HG02623 (cell line): ENCODE measurements around the gene NDUFS2.

Source experiments
- ATAC-seq: cut with Tn5 transposase; IDR thresholded peaks from one replicate; pipeline ENCODE4 v1.9.1; 2021; ENCODE audit warnings: moderate library complexity; ENCODE audit not compliant: unreplicated experiment

The NDUFS2 gene

DNA sequence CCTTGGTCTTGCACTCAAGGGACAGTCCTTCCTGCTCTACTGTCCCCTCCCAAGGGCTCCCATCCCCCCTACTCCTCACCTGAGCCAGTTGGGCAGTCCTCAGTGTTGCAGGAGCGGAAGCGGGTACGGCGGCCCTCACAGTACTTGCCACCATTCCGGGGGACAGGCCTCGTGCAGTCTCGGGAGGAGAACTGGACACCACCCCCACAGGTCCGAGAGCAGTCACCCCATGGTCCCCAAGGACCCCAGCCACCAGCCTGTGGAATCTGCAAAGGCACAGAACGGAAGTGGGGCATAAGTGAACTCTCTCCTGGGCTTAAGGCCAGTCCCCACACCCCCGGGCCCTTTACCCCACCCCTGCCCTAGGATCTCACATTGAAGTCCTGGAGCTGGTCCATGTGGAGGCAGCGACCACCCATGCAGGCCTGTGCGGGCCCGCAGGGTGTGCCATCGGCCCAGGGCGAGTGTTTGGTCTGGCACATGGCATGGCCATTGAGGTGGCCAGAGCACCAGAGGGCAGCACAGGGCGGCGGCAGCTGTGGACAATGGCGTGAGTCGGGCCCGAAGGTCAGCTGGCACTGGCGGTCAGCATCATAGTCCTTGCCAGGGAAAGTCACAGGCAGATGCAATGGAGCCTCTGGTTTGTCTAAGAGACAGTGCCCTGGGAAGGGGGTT, 8.5 kb upstream of the NDUFS2 start:
- ATAC-seq = no peak

DNA sequence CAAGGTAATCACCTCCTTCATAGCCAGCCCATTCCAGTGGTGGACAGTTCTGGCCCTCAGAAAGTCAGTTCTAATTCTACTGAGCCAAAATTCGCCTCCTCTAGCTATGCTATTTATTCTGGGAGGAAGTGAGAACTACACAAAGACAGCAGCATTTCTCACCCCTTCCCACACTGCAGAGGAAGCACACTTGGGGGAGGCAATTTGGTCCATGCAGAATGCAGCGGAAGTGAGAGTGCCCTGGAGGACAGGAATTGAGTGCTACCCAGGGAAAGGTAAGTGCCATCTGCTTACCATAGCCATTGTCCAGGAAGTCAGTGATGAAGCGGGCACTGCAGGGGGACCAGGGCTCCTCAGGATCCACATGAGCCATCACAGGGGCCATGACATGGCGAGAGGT, 7.0 kb upstream of the NDUFS2 start:
- no peak for ATAC-seq

DNA sequence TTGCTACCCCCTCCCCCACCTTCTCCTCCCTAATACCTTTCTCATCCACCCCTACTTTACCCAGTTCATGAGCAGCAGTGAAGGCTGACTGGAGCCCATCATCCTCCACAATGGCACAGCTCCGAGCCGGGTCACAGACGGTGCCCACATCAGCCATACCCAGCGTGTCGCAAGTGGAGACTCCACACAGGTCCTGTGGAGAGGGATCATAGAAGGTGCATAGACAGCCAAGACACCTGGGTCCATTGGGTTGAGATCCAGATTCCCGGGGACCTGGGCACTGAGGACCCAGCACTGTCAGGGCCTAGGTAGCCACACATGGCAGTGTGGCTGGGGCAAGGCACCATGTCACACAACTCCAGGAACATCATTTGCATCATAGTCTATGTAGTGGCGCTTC, 6.1 kb upstream of the NDUFS2 start:
- ATAC-seq = no peak

DNA sequence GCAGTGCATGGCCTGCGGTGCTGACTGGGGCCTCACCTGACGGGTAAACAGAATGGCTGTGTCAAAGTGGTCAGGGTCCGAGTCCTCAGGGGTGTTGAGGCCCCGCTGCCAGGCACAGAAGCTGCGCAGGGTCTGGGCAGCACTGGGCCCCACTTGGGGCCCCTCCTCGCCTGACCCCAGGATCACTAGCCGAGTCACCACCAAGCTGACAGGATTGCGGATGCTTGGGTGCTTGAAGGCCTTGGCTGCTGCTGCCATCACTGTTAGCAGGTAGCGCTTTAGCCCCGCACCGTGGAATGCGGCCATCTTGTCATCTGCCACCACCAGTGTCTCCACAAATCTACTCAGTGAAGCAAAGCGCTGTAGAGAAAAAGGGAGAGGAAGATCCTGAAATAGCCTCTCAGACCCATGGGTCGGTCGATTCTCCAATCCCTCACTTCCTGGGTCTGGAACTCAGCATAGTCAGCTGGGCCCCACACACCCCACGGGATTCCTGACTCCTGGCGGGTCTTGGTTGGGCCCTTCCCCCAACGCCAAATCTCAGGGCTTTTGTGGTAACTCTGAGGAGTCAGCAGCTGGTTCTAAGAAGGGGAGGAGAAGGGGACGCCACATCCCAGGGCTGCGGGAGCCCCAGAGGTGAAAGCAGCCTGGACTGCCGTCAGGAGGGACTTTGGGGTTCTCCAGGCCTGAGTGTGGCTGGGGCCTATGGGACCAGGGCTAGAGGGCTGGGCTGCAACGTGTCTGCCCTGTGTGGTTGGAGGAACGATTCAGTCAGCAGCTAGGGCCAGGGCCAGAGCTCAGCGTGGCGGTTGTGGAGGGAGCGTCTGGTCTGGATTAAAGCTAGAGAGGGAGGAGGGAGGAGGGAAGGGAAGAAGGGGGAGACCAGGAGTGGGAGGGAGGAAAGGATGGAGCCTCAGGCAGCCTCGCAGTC, 5.4 kb upstream of the NDUFS2 start:
- ATAC-seq = no peak

GRCh38 chr1:161197560-161198193, 4.5 kb upstream of the NDUFS2 start:
- ATAC-seq = no peak

- no peak for ATAC-seq
These were observed 3.8 kb upstream of the NDUFS2 start for GRCh38 chr1:161198194-161198896.

- no peak for ATAC-seq
These were observed 3.2 kb upstream of the NDUFS2 start, which contains the start of gene ADAMTS4 for GRCh38 chr1:161198897-161199431. ADAMTS4 (minus strand) TSS chr1:161199054; CDS start chr1:161198627, 427 bp downstream.

GRCh38 chr1:161199506-161200139, 2.5 kb upstream of the NDUFS2 start:
- no peak for ATAC-seq

DNA sequence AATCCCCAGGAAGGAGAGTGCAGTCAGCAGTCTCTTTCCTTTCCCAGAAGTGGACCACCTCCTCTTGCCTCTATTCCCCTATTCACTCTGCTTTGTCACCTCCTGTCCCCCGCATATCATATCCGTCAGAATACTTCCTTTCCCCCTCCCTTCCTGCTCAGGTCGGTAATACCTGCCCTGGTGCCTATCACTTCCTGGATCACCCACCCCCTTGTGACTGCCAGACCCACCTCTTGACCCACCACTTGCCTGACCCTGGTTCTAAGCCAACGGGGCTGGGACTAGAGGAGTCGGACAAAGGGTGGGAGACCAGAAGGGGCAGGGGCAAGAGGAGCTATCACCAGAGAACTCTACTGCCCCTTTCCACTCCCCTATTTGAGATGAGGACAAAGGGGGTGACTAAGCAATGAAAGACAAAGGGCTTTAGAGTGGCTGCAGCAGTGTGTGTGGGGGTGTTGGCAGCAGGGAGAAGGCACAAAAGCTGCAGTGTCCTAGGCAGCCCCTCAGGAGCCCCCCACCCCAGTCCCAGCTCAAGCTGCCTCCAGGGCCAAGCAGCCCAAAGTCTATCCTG, 1.7 kb upstream of the NDUFS2 start:
- ATAC-seq = no peak

DNA sequence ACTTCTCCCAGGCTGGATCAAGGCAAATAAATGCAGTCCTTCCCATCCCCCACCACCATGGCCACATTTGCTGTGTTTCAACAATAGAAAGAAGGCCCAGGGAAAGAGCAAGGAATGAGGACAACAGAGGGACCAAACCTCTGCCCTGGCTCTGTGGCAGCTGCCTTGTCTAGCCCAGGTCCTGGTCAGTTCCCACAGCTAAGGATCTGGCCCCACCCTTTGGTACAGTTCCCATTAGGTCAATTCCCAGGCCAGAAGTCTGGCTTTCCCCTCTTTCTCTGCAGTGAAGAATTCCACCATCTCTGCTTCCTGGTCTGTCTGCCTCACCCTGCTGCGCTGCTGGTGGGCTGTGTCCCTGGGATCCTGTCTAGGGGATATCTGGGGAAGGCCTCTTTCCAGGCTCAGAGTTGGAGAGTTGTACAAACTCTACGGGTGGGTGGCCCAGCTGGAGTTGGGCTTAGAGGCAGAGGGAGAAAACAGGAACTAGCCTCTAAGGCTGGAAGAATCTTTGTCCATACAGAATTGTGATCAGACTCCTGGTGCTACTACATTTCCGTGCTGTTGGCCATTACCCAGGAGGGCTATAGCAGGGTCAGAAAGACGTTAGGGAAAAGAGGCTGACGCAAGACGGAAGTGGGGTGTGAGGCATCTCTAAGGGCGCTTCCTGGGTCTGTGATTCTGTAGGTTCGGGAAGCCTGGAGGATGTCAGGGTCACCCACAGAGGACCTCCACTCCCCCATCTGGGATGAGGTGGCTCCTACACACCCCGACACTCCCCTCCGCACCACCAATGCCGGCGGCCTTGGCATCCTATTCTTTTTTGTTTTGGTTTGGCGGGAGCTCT, 953 bp upstream of the NDUFS2 start:
- ATAC-seq = no peak

DNA sequence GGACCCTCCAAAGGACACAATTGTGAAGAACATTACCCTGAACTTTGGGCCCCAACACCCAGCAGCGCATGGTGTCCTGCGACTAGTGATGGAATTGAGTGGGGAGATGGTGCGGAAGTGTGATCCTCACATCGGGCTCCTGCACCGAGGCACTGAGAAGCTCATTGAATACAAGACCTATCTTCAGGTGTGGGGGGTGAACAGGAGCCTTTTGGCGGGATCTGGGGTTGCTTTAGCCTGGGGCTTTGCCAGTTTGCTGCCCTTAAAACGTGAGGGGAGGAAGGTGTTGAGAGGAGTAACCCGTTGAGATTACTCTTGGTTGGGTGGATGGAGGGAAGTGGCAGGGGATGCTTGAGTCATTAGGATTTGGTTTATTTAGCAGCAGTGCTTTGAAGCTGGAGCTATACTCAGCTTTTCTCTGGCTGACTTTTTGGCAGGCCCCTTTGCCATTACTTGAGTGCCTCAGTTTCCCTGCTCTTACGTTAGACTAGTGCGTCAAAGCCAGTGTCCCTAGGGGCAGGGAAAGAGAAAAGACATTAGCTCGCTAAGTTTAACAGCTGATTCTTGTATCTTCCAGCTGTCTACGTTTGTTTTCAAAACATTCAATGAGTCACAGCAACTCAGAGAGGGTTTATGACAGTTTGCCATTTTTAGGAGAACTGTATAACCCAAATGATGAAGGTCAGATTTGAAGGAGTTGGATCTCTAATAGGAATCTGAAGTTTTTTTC, 4.4 kb downstream of the NDUFS2 start:
- no peak for ATAC-seq

- ATAC-seq = no peak
These were observed 5.0 kb downstream of the NDUFS2 start for GRCh38 chr1:161207173-161207572.

- no peak for ATAC-seq
These were observed 7.7 kb downstream of the NDUFS2 start for GRCh38 chr1:161209790-161210409.

DNA sequence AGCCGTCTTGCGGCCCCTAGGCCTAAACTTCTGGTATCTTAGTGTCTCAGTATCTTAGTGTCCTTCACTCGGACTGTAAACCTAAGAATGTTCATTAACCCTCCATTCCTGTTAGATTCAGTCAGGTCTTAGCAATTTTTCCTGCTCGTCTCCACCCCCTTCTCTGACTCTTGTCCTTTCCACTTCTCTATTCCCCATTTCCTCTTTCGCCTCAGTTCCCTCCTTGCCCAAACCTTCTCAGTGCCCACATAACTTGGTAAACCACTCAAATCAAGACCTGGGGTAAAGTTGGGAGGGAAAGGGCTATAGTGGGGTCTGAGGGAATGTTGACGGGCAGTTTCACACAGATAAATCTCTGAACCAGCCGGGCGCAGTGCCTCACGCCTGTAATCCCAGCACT, 12.2 kb downstream of the NDUFS2 start:
- no peak for ATAC-seq

GRCh38 chr1:161215076-161215475, 12.9 kb downstream of the NDUFS2 start, which contains the start of gene FCER1G:
FCER1G (plus strand) TSS chr1:161215295; CDS start chr1:161215322, 27 bp downstream.
- ATAC-seq = no peak

DNA sequence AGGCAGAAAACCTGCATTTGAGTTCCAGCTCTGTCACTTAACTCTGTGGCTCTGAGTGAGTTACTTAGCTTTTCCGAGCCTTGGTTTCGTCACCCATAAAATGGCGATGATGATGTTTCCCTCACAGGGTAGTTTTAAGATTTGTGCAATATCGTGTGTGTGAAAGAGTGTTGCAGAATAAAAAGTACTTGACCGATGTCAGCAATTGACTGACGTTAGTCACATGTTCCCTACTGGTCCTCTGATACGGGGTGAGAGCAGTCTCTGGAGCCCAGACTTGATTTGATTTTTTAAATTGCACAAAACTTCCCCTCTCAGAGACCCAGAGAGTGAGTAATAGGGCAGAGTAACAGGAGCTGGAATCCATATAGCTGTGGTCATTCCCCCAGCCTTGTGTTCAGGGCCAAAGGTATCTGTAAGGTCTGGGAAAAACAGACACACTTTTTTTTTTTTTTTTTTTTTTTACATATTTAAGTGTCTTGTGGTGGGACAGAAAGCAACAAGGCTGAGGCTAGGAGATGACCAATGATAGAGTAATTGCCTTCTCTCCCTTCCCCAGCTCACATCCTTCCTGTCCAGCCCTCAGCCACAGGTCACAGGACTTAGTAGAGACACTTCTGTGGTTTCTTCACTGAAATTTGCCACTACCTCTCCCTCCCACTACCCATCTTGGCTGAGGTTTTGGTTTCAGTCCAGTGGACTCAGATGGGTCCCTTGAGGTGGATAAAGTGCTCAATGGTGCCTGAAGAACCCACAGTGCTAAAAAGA, 15.0 kb downstream of the NDUFS2 start:
- ATAC-seq = peak; percentile 83

DNA sequence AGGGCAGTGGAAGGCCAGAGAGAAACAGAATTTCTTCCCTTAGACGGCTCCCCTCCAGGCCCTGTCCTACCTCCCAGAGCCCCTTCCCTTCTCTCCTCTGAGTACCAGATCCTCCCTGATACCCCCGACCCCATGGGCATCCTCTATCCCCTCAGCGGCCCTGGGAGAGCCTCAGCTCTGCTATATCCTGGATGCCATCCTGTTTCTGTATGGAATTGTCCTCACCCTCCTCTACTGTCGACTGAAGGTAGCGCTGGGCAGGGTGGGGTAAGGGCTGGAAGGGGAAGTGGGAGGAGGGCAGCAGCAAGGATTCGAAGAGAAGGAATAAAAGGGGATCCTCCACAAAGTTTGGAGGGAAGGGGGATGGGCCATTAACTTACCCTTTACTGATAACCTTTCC, 15.7 kb downstream of the NDUFS2 start:
- no peak for ATAC-seq
